SK-N-SH (cell line): ENCODE results near the gene CREB3. TPM values are rescaled to one million over a fixed set of nuclear protein-coding genes. Genes with fewer than 3 reads are reported as not detected.

ENCODE experiments used
- CTCF ChIA-PET: fragments of 300-600, 350-600 bp; formaldehyde crosslinking; extraction: SDS; loops from one replicate; lab custom pipeline; 2021; lab: Yijun Ruan, JAX
- POLR2A ChIA-PET: fragments of 350-600 bp; sonication (Branson Sonifier 250); formaldehyde crosslinking; extraction: SDS; loops from one replicate; lab custom pipeline; 2020; ENCODE audit warnings: antibody characterized with exemption, inconsistent platforms; lab: Yijun Ruan, JAX
- DNase-seq: peaks from one replicate; pipeline ENCODE4 v3.0.0; 2012
- H2AFZ ChIP-seq: fragments of 200-600 bp; sonication (generic); 2 replicates; pipeline ENCODE4 v1.8.1; 2016; ENCODE audit warnings: antibody characterized with exemption, mild to moderate bottlenecking, low read depth
- H3F3A ChIP-seq: fragments of 200-600 bp; sonication (generic); replicated peaks from 2 replicates; pipeline ENCODE3; 2016; ENCODE audit warnings: antibody characterized with exemption, mild to moderate bottlenecking; ENCODE audit not compliant: insufficient read depth
- H3K27ac ChIP-seq, 2 experiments: fragments of 200-500 bp in 1 of 2; fragments of 200-600 bp in 1 of 2; sonication (Bioruptor generic) in 1 of 2; sonication (generic), shearing (Covaris generic) in 1 of 2; 2 replicates each; pipeline versions ENCODE4 v1.5.1 to v1.6.1; 2014 to 2016; ENCODE audit warnings: low read depth in 2 of 2, inconsistent platforms in 1 of 2, low read length in 1 of 2, mild to moderate bottlenecking in 1 of 2, mixed read lengths in 1 of 2
- H3K27me3 ChIP-seq: fragments of 200-600 bp; sonication (generic), shearing (Covaris generic); 2 replicates; pipeline ENCODE4 v1.6.1; 2016; ENCODE audit warnings: mixed run types; ENCODE audit not compliant: insufficient read depth
- H3K36me3 ChIP-seq, 2 experiments: fragments of 200-500 bp in 1 of 2; fragments of 200-600 bp in 1 of 2; sonication (Bioruptor generic) in 1 of 2; sonication (generic) in 1 of 2; replicated peaks in 1 of 2; 2 replicates each; pipeline versions ENCODE3 to v1.5.1; 2014 to 2016; ENCODE audit warnings: low read length in 1 of 2, mild to moderate bottlenecking in 1 of 2; ENCODE audit not compliant: insufficient read depth in 2 of 2, control insufficient read depth in 1 of 2
- H3K4me1 ChIP-seq, 2 experiments: fragments of 200-500 bp in 1 of 2; fragments of 200-600 bp in 1 of 2; sonication (Bioruptor generic) in 1 of 2; sonication (generic), shearing (Covaris generic) in 1 of 2; 2 replicates each; pipeline versions ENCODE4 v1.5.1 to v1.6.1; 2014 to 2016; ENCODE audit warnings: low read depth in 1 of 2, low read length in 1 of 2, mixed run types in 1 of 2; ENCODE audit not compliant: insufficient read depth in 2 of 2, control insufficient read depth in 1 of 2
- H3K4me2 ChIP-seq: fragments of 200-600 bp; sonication (generic), shearing (Covaris generic); 2 replicates; pipeline ENCODE4 v1.6.1; 2017; ENCODE audit warnings: mixed run types
- H3K4me3 ChIP-seq, 2 experiments: fragments of 200-500 bp in 1 of 2; fragments of 200-600 bp in 1 of 2; sonication (Bioruptor generic) in 1 of 2; sonication (generic), shearing (Covaris generic) in 1 of 2; 2 replicates each; pipeline versions ENCODE4 v1.5.1 to v1.8.1; 2014 to 2016; ENCODE audit warnings: low read depth in 2 of 2, inconsistent platforms in 1 of 2, low read length in 1 of 2, mild to moderate bottlenecking in 1 of 2, mixed read lengths in 1 of 2, moderate library complexity in 1 of 2
- H3K79me2 ChIP-seq: fragments of 200-600 bp; sonication (generic); 2 replicates; pipeline ENCODE4 v1.8.1; 2017; ENCODE audit warnings: mild to moderate bottlenecking; ENCODE audit not compliant: insufficient read depth
- H3K9ac ChIP-seq: fragments of 200-600 bp; sonication (generic); 2 replicates; pipeline ENCODE4 v1.6.1; 2017; ENCODE audit warnings: mixed run types
- H3K9me2 ChIP-seq: fragments of 200-600 bp; sonication (generic); 2 replicates; pipeline ENCODE4 v1.6.1; 2017; ENCODE audit warnings: mixed run types
- H3K9me3 ChIP-seq: fragments of 200-600 bp; sonication (generic); 2 replicates; pipeline ENCODE4 v1.6.1; 2017; ENCODE audit warnings: mixed run types, mild to moderate bottlenecking, moderate library complexity
- H4K20me1 ChIP-seq: fragments of 200-600 bp; sonication (generic); 2 replicates; pipeline ENCODE4 v1.6.1; 2017; ENCODE audit warnings: mild to moderate bottlenecking, mixed run types; ENCODE audit not compliant: insufficient read depth
- CHD2 ChIP-seq: fragments of 150-350 bp; IDR thresholded peaks from 2 replicates; pipeline ENCODE4 v1.6.1; 2018; ENCODE audit warnings: low read length; ENCODE audit not compliant: partially characterized antibody
- EZH2phosphoT487 ChIP-seq: fragments of 200-600 bp; sonication (generic); IDR thresholded peaks from 2 replicates; pipeline ENCODE4 v1.6.1; 2017; ENCODE audit warnings: low read depth, mixed run types, mild to moderate bottlenecking, antibody characterized with exemption, moderate library complexity, borderline replicate concordance
- FOXJ3 ChIP-seq: sonication (generic); formaldehyde crosslinking; IDR thresholded peaks from 2 replicates; pipeline ENCODE4 v1.5.1; 2020; ENCODE audit warnings: mild to moderate bottlenecking, missing genetic modification reagents
- FOXM1 ChIP-seq: IDR thresholded peaks from 2 replicates; pipeline ENCODE4 v1.4.0; 2012; ENCODE audit warnings: low read depth, mild to moderate bottlenecking
- GABPA ChIP-seq: IDR thresholded peaks from 2 replicates; pipeline ENCODE4 v1.4.0; 2012; ENCODE audit warnings: low read depth, mild to moderate bottlenecking
- GATA2 ChIP-seq: sonication (generic); formaldehyde crosslinking; IDR thresholded peaks from 2 replicates; pipeline ENCODE4 v1.5.0; 2020; ENCODE audit warnings: mild to moderate bottlenecking, missing genetic modification reagents
- JUND ChIP-seq: IDR thresholded peaks from 2 replicates; pipeline ENCODE4 v1.4.0; 2012
- NFIC ChIP-seq: IDR thresholded peaks from 2 replicates; pipeline ENCODE4 v1.4.0; 2012; ENCODE audit warnings: borderline replicate concordance
- NRF1 ChIP-seq: IDR thresholded peaks from 2 replicates; pipeline ENCODE4 v1.6.1; 2012; ENCODE audit warnings: low read depth, mild to moderate bottlenecking, low read length
- POLR2AphosphoS5 ChIP-seq: IDR thresholded peaks from 2 replicates; pipeline ENCODE4 v1.6.1; 2012; ENCODE audit warnings: low read depth, low read length
- RAD21 ChIP-seq: IDR thresholded peaks from 2 replicates; pipeline ENCODE4 v1.6.1; 2012; ENCODE audit warnings: mild to moderate bottlenecking, low read length
- TAF1 ChIP-seq: IDR thresholded peaks from 2 replicates; pipeline ENCODE4 v1.6.1; 2012; ENCODE audit warnings: low read depth, mild to moderate bottlenecking, low read length, moderate library complexity, borderline replicate concordance
- TCF12 ChIP-seq: IDR thresholded peaks from 2 replicates; pipeline ENCODE4 v1.4.0; 2012
- TEAD4 ChIP-seq: IDR thresholded peaks from 2 replicates; pipeline ENCODE4 v1.4.0; 2012; ENCODE audit warnings: mild to moderate bottlenecking, borderline replicate concordance; ENCODE audit not compliant: insufficient read depth
- YY1 ChIP-seq: IDR thresholded peaks from 2 replicates; pipeline ENCODE4 v1.4.0; 2012; ENCODE audit warnings: low read depth, mild to moderate bottlenecking
- WGBS: methylation state at CpG from one replicate; pipeline ENCODE4 v1.1.6; 2017; ENCODE audit warnings: low lambda C conversion rate; 5-methylcytosine and 5-hydroxymethylcytosine counted together
- polyA plus RNA-seq, 3 experiments: library from polyadenylated mRNA; depleted of rRNA; stranded (reverse); fragments of >200 nt; gene quantifications; 2 replicates each; pipeline ENCODE4 v1.2.3, GENCODE V29; 2012
- TF ChIP-seq, protein P1 (sequence below): fragments of 150-350 bp; IDR thresholded peaks from 2 replicates; pipeline ENCODE4 v1.6.1; 2017; ENCODE audit warnings: antibody characterized with exemption, low read length, low read depth, borderline replicate concordance
- TF ChIP-seq, protein P2 (sequence below): IDR thresholded peaks from 2 replicates; pipeline ENCODE4 v1.4.0; 2012; ENCODE audit warnings: low read depth, borderline replicate concordance
- TF ChIP-seq, protein P3 (sequence below): IDR thresholded peaks from 2 replicates; pipeline ENCODE4 v1.4.0; 2012; ENCODE audit warnings: low read depth
- TF ChIP-seq, protein P4 (sequence below): fragments of 200-600 bp; sonication (generic); IDR thresholded peaks from 2 replicates; pipeline ENCODE4 v1.6.1; 2017; ENCODE audit warnings: antibody characterized with exemption, mild to moderate bottlenecking, moderate library complexity
- TF ChIP-seq, protein P5 (sequence below): fragments of 150-350 bp; IDR thresholded peaks from 2 replicates; pipeline ENCODE4 v1.6.1; 2016; ENCODE audit warnings: mild to moderate bottlenecking, low read depth, low read length

The CREB3 gene
- polyA plus RNA-seq, 1 of the 3 experiments (the other 2 are of a cell fraction), result 38.6 TPM

DNA sequence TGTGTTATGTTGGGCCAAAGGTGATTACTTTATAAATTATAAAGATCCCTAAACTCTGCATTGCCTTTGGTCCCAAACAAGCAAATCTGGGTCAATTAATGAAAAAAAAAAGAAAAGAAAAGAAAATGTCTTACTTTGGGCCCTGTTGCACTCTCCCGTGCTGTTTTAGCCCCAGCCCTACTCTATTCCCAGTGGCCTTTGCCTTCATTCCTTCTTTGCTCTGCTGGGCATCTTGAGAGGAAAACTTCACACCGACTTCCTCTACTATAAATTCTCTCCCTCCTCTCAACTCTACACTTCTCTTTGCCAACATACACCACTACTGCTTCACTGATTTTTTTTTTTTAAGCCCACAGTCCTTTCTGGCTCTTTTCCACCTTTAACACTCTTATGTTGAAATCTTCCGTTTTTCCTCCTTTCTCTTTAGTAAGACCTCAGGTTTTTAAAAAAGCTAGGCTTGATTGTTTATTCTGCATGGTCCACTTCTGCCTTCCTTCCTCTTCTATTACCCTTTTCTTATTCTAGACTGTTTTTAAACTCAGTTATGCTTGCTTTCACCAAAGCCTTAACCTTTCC, 26.1 kb downstream of the CREB3 start:
- H3K4me1 ChIP-seq, result peaks cover 9 to 17% of the 10 kb centered on the region in 2 experiments; a peak in 3 of 4 replicates
- no peaks in the 10 kb centered on the region for H3K79me2 ChIP-seq
- H3K9me3 ChIP-seq, result no peaks in the 10 kb centered on the region
- TF ChIP-seq JUND (no peak), YY1 (no peak), GATA2 (no peak), EZH2phosphoT487 (no peak), FOXM1 (no peak), POLR2AphosphoS5 (no peak), GABPA (no peak), NFIC (no peak), NRF1 (no peak), TAF1 (no peak), TEAD4 (no peak), CHD2 (no peak), TCF12 (no peak), FOXJ3 (CRISPR knock-in tag) (no peak), RAD21 (no peak)
- TF ChIP-seq, protein P1, sequence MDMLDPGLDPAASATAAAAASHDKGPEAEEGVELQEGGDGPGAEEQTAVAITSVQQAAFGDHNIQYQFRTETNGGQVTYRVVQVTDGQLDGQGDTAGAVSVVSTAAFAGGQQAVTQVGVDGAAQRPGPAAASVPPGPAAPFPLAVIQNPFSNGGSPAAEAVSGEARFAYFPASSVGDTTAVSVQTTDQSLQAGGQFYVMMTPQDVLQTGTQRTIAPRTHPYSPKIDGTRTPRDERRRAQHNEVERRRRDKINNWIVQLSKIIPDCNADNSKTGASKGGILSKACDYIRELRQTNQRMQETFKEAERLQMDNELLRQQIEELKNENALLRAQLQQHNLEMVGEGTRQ, result no peak
- TF ChIP-seq, protein P2, sequence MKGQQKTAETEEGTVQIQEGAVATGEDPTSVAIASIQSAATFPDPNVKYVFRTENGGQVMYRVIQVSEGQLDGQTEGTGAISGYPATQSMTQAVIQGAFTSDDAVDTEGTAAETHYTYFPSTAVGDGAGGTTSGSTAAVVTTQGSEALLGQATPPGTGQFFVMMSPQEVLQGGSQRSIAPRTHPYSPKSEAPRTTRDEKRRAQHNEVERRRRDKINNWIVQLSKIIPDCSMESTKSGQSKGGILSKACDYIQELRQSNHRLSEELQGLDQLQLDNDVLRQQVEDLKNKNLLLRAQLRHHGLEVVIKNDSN, result no peak
- TF ChIP-seq, protein P3, sequence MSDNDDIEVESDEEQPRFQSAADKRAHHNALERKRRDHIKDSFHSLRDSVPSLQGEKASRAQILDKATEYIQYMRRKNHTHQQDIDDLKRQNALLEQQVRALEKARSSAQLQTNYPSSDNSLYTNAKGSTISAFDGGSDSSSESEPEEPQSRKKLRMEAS, result no peak
- TF ChIP-seq, protein P4, sequence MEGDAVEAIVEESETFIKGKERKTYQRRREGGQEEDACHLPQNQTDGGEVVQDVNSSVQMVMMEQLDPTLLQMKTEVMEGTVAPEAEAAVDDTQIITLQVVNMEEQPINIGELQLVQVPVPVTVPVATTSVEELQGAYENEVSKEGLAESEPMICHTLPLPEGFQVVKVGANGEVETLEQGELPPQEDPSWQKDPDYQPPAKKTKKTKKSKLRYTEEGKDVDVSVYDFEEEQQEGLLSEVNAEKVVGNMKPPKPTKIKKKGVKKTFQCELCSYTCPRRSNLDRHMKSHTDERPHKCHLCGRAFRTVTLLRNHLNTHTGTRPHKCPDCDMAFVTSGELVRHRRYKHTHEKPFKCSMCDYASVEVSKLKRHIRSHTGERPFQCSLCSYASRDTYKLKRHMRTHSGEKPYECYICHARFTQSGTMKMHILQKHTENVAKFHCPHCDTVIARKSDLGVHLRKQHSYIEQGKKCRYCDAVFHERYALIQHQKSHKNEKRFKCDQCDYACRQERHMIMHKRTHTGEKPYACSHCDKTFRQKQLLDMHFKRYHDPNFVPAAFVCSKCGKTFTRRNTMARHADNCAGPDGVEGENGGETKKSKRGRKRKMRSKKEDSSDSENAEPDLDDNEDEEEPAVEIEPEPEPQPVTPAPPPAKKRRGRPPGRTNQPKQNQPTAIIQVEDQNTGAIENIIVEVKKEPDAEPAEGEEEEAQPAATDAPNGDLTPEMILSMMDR, result no peak
- TF ChIP-seq, protein P5, sequence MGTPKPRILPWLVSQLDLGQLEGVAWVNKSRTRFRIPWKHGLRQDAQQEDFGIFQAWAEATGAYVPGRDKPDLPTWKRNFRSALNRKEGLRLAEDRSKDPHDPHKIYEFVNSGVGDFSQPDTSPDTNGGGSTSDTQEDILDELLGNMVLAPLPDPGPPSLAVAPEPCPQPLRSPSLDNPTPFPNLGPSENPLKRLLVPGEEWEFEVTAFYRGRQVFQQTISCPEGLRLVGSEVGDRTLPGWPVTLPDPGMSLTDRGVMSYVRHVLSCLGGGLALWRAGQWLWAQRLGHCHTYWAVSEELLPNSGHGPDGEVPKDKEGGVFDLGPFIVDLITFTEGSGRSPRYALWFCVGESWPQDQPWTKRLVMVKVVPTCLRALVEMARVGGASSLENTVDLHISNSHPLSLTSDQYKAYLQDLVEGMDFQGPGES, result no peak
- TF ChIP-seq, all 33 proteins: peak for 0
- WGBS, result 93% methylated on average over 3 of the region's 3 CpGs
- no peak overlapping the region for H2AFZ ChIP-seq
- H3F3A ChIP-seq, result peaks cover 14% of the 10 kb centered on the region
- no peak overlapping the region for H3K9ac ChIP-seq
- no peak overlapping the region for H3K4me3 ChIP-seq
- H4K20me1 ChIP-seq, result no peaks in the 10 kb centered on the region
- no peak for DNase-seq
- no peak overlapping the region; a peak in 1 of 4 replicates for H3K27ac ChIP-seq
- ChIA-PET CTCF (interaction anchor here (0.7 to 1.2 kb wide), 7 partner anchors 22 to 147 kb away, joined by 3 to 5 read pairs (median 3); no protein-coding TSS in a partner anchor), POLR2A (interaction anchor here (0.6 kb wide), 1 partner anchor 55 kb away, joined by 3 read pairs; no protein-coding TSS in a partner anchor)
- H3K9me2 ChIP-seq, result no peaks in the 10 kb centered on the region
- no peaks in the 10 kb centered on the region for H3K27me3 ChIP-seq
- H3K4me2 ChIP-seq, result 0 out of 2 replicates have a peak overlapping the region, but pooled peaks have one; percentile 86
- peaks cover 2 to 22% of the 10 kb centered on the region in 2 experiments for H3K36me3 ChIP-seq
